HepG2 (cell line): Measurements from ENCODE around the gene ZNF22. TPM values are rescaled to one million over a fixed set of nuclear protein-coding genes. Genes with fewer than 3 reads are reported as not detected.

Experiments
- CAMTA2 ChIP-seq: sonication (generic); formaldehyde crosslinking; IDR thresholded peaks from 2 replicates; pipeline ENCODE4 v1.4.0; 2020; ENCODE audit warnings: mild to moderate bottlenecking, missing genetic modification reagents, borderline replicate concordance
- GATAD2A ChIP-seq: IDR thresholded peaks from 2 replicates; pipeline ENCODE4 v1.6.1; 2016
- HBP1 ChIP-seq: IDR thresholded peaks from 2 replicates; pipeline ENCODE4 v1.6.1; 2016; ENCODE audit warnings: low read depth, control low read depth
- HNF4G ChIP-seq, 2 experiments: sonication (generic) in 1 of 2; formaldehyde crosslinking in 1 of 2; IDR thresholded peaks; 2 replicates each; pipeline versions ENCODE4 v1.4.0 to v1.6.1; 2011 to 2020; ENCODE audit warnings: borderline replicate concordance in 2 of 2, low read depth in 2 of 2, mild to moderate bottlenecking in 2 of 2, low read length in 1 of 2, missing genetic modification reagents in 1 of 2, moderate library complexity in 1 of 2
- HNRNPL ChIP-seq: fragments of 200-400 bp; formaldehyde crosslinking; IDR thresholded peaks from 2 replicates; pipeline ENCODE4 v1.6.1; 2017; ENCODE audit warnings: mild to moderate bottlenecking, low read depth, low read length
- KDM5B ChIP-seq: sonication (generic); formaldehyde crosslinking; IDR thresholded peaks from 2 replicates; pipeline ENCODE4 v1.4.0; 2020; ENCODE audit warnings: missing genetic modification reagents, mild to moderate bottlenecking, borderline replicate concordance
- NRL ChIP-seq: sonication (generic); formaldehyde crosslinking; IDR thresholded peaks from 2 replicates; pipeline ENCODE4 v1.5.0; 2020; ENCODE audit warnings: missing genetic modification reagents, mild to moderate bottlenecking, moderate library complexity, borderline replicate concordance
- PCBP1 ChIP-seq: fragments of 200-400 bp; formaldehyde crosslinking; IDR thresholded peaks from 2 replicates; pipeline ENCODE4 v1.6.1; 2017; ENCODE audit warnings: mild to moderate bottlenecking, low read depth, low read length, borderline replicate concordance
- RARA ChIP-seq: IDR thresholded peaks from 2 replicates; pipeline ENCODE4 v1.6.1; 2016; ENCODE audit warnings: missing genetic modification reagents, missing compliant biosample characterization
- THAP11 ChIP-seq: IDR thresholded peaks from 2 replicates; pipeline ENCODE4 v1.6.1; 2016; ENCODE audit warnings: missing biosample characterization, missing genetic modification reagents
- TRIM24 ChIP-seq: sonication (generic); formaldehyde crosslinking; IDR thresholded peaks from 2 replicates; pipeline ENCODE4 v1.8.0; 2022; ENCODE audit warnings: mild to moderate bottlenecking, missing genetic modification reagents
- ZNF101 ChIP-seq: sonication (generic); formaldehyde crosslinking; IDR thresholded peaks from 2 replicates; pipeline ENCODE4 v1.4.0; 2020; ENCODE audit warnings: mild to moderate bottlenecking, low read depth, missing genetic modification reagents, borderline replicate concordance
- ZNF451 ChIP-seq: sonication (generic); formaldehyde crosslinking; IDR thresholded peaks from 2 replicates; pipeline ENCODE4 v1.5.0; 2020; ENCODE audit warnings: mild to moderate bottlenecking, missing genetic modification reagents
- polyA plus RNA-seq, 8 experiments: library from polyadenylated mRNA; depleted of rRNA in 3 of 8; stranded (reverse) in 7 of 8; unstranded in 1 of 8; fragments of >200 nt; fragmentation: Illumina TruSeq in 4 of 8; extraction: Trizol in 4 of 8; gene quantifications; 2 replicates each; pipeline versions ENCODE4 v1.2.1 to v1.2.3, GENCODE V29; 2011 to 2016; ENCODE audit warnings: low read depth in 4 of 8, missing spikeins in 1 of 8, mixed read lengths in 1 of 8; ENCODE audit not compliant: insufficient read depth in 1 of 8
- total RNA-seq, 5 experiments: library from RNA; depleted of rRNA; stranded (reverse); fragments of >200 nt; fragmentation: Illumina TruSeq; extraction: Trizol; gene quantifications; 2 replicates each; pipeline ENCODE4 v1.2.3, GENCODE V29; 2016; ENCODE audit warnings: low read depth in 1 of 5
- TF ChIP-seq, protein P1 (sequence below): sonication (generic); formaldehyde crosslinking; IDR thresholded peaks from 2 replicates; pipeline ENCODE4 v1.5.0; 2020; ENCODE audit warnings: mild to moderate bottlenecking, missing genetic modification reagents
- TF ChIP-seq, protein P2 (sequence below): sonication (generic); formaldehyde crosslinking; IDR thresholded peaks from 2 replicates; pipeline ENCODE4 v1.5.0; 2020; ENCODE audit warnings: mild to moderate bottlenecking, missing genetic modification reagents, borderline replicate concordance

Gene ZNF22
- total and polyA plus RNA-seq, 2 of the 13 experiments (the other 11 are each of a cell fraction or from before 2014, with no cell fraction given): 0.40 to 1.3 TPM

DNA sequence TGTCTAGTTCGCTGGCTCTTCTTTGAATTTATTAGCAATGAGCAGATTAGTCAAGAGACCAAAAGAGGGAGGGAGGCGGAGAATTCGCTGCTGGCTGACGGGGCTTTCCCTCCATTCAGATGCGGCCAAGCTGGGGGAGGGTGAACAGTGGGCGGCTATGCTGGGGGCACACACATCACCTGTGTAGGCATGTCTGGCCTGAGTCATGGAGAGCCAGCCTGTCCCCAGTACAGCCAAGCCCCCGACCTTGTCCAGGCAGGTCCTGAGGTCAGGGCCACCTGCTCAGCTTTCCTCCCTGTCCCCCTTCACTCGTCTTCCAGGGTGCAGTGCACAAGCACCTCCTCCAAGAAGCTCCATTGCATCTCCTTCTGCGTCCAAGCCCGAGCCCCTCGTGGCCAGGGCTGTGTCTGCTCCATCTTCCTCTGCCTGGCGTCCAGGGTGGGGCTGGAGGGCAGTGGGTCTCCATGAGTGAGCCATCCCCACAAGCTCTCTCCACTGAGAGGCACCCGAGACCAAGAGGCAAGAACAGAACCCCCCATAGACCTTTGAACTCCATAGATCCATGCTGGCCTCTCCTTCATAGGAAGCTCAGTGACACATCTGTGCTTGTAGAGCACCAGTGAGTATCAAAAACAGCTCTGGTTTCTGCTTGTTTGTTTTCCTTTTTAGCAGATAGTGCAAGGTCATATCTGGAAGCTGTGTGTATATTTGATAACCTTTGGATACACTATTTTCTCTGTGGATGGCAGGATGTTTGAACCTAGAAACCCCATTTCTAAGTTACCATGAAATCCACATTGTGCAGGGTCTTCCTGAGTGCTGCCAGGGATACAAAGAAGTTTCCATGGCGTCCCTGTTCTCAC lies 20.2 kb upstream of the ZNF22 start (continued):
- TF ChIP-seq, protein P1, sequence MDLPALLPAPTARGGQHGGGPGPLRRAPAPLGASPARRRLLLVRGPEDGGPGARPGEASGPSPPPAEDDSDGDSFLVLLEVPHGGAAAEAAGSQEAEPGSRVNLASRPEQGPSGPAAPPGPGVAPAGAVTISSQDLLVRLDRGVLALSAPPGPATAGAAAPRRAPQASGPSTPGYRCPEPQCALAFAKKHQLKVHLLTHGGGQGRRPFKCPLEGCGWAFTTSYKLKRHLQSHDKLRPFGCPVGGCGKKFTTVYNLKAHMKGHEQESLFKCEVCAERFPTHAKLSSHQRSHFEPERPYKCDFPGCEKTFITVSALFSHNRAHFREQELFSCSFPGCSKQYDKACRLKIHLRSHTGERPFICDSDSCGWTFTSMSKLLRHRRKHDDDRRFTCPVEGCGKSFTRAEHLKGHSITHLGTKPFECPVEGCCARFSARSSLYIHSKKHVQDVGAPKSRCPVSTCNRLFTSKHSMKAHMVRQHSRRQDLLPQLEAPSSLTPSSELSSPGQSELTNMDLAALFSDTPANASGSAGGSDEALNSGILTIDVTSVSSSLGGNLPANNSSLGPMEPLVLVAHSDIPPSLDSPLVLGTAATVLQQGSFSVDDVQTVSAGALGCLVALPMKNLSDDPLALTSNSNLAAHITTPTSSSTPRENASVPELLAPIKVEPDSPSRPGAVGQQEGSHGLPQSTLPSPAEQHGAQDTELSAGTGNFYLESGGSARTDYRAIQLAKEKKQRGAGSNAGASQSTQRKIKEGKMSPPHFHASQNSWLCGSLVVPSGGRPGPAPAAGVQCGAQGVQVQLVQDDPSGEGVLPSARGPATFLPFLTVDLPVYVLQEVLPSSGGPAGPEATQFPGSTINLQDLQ (CRISPR knock-in tag): 0 out of 2 replicates have a peak, but pooled peaks have one; percentile 15
- TF ChIP-seq NRL (CRISPR knock-in tag): peak; percentile 53; the same call in 1 of the 2 replicates
- TF ChIP-seq HBP1: 0 out of 2 replicates have a peak, but pooled peaks have one; percentile 23
- TF ChIP-seq, protein P2, sequence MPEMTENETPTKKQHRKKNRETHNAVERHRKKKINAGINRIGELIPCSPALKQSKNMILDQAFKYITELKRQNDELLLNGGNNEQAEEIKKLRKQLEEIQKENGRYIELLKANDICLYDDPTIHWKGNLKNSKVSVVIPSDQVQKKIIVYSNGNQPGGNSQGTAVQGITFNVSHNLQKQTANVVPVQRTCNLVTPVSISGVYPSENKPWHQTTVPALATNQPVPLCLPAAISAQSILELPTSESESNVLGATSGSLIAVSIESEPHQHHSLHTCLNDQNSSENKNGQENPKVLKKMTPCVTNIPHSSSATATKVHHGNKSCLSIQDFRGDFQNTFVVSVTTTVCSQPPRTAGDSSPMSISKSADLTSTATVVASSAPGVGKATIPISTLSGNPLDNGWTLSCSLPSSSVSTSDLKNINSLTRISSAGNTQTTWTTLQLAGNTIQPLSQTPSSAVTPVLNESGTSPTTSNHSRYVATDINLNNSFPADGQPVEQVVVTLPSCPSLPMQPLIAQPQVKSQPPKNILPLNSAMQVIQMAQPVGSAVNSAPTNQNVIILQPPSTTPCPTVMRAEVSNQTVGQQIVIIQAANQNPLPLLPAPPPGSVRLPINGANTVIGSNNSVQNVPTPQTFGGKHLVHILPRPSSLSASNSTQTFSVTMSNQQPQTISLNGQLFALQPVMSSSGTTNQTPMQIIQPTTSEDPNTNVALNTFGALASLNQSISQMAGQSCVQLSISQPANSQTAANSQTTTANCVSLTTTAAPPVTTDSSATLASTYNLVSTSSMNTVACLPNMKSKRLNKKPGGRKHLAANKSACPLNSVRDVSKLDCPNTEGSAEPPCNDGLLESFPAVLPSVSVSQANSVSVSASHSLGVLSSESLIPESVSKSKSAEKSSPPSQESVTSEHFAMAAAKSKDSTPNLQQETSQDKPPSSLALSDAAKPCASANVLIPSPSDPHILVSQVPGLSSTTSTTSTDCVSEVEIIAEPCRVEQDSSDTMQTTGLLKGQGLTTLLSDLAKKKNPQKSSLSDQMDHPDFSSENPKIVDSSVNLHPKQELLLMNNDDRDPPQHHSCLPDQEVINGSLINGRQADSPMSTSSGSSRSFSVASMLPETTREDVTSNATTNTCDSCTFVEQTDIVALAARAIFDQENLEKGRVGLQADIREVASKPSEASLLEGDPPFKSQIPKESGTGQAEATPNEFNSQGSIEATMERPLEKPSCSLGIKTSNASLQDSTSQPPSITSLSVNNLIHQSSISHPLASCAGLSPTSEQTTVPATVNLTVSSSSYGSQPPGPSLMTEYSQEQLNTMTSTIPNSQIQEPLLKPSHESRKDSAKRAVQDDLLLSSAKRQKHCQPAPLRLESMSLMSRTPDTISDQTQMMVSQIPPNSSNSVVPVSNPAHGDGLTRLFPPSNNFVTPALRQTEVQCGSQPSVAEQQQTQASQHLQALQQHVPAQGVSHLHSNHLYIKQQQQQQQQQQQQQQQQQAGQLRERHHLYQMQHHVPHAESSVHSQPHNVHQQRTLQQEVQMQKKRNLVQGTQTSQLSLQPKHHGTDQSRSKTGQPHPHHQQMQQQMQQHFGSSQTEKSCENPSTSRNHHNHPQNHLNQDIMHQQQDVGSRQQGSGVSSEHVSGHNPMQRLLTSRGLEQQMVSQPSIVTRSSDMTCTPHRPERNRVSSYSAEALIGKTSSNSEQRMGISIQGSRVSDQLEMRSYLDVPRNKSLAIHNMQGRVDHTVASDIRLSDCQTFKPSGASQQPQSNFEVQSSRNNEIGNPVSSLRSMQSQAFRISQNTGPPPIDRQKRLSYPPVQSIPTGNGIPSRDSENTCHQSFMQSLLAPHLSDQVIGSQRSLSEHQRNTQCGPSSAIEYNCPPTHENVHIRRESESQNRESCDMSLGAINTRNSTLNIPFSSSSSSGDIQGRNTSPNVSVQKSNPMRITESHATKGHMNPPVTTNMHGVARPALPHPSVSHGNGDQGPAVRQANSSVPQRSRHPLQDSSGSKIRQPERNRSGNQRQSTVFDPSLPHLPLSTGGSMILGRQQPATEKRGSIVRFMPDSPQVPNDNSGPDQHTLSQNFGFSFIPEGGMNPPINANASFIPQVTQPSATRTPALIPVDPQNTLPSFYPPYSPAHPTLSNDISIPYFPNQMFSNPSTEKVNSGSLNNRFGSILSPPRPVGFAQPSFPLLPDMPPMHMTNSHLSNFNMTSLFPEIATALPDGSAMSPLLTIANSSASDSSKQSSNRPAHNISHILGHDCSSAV (CRISPR knock-in tag): no peak
- peak; percentile 65; the same call in 1 of the 2 replicates for TF ChIP-seq THAP11 (CRISPR knock-in tag)
- peak; percentile 90 for TF ChIP-seq RARA (CRISPR knock-in tag)
- TF ChIP-seq ZNF101 (CRISPR knock-in tag): 0 out of 2 replicates have a peak, but pooled peaks have one; percentile 21
- no peak for TF ChIP-seq TRIM24 (CRISPR knock-in tag)
- TF ChIP-seq ZNF451: no peak; the same call in 1 of the 2 replicates
- peak; percentile 73; the same call in 1 of the 2 replicates for TF ChIP-seq KDM5B
- TF ChIP-seq HNF4G (IDR thresholded peaks at IDR 0.05; ENCODE audit: borderline replicate concordance, low read depth, low read length): peak; percentile 91
- TF ChIP-seq HNF4G (CRISPR knock-in tag; IDR thresholded peaks at IDR 0.05; ENCODE audit: borderline replicate concordance, low read depth): peak; percentile 97
- TF ChIP-seq GATAD2A (CRISPR knock-in tag): peak; percentile 93
- TF ChIP-seq CAMTA2: no peak
- TF ChIP-seq HNRNPL: peak; percentile 75
- no peak for TF ChIP-seq PCBP1
